GM19240 (cell line): ENCODE measurements around the gene AIG1.

ENCODE experiments used
- DNase-seq: peaks from one replicate; pipeline ENCODE4 v3.0.0; 2011; ENCODE audit warnings: low spot score; ENCODE audit not compliant: insufficient read length

Gene AIG1

DNA sequence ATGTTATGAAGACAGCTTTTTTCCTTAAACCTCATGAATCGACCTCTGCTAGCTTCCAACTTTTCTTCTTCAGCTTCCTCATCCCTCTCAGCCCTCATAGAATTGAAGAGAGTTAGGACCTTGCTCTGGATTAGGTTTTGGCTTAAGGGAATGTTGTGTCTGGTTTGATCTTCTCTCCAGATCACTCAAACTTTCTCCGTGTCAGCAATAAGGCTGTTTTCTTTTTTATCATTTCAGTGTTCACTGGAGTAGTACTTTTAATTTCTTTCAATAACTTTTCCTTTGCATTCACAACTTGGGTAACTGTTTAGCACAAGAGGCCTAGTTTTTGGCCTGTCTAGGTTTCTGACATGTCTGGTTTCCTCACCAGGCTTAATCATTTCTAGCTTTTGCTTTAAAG, 32.6 kb downstream of the AIG1 start:
- no peak for DNase-seq

DNA sequence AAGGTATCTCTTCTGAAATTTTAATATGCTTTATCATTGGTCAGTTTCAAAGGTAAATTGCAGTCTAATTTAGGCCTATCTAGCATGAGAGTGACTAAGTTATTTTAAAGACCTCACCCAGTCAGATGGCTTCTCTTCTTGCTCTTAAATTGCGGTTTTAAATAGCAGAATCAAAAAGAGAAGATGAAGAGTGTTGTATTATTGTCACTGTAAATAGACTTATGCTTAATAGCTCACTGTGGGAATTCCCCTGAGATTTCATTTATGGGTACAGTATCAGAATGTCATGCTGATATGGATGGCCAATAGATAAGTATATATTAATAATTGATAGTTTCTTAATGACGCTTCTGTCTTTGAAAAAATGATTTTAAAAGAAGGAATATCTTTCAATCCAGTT, 35.7 kb downstream of the AIG1 start:
- no peak for DNase-seq

DNA sequence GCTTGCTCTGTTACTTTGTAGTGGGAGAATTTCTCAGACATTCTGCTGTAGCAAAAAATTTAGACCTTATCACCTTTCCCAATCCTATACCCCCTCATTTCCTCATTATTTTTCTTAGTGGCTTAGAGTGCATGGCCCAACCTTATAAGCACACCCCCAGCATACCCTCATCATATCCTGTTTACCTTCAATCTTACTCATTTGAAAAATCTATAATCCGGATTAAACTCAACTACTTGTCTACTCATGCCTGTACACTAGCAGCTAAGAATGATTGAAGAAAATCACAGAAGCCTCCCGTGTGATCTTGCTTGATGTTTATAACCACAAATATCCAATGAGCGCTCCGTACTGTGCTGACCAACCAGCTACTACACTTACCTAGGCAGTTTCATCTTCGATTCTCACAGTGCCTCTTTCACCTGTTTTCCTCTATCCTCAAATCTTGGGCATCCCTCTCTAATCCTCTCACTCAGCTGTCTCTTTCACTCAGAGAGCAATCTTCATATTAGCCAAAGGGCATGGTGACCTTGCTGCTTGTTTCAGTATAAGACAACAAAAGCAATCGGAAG, 36.6 kb downstream of the AIG1 start:
- DNase-seq: no peak

DNA sequence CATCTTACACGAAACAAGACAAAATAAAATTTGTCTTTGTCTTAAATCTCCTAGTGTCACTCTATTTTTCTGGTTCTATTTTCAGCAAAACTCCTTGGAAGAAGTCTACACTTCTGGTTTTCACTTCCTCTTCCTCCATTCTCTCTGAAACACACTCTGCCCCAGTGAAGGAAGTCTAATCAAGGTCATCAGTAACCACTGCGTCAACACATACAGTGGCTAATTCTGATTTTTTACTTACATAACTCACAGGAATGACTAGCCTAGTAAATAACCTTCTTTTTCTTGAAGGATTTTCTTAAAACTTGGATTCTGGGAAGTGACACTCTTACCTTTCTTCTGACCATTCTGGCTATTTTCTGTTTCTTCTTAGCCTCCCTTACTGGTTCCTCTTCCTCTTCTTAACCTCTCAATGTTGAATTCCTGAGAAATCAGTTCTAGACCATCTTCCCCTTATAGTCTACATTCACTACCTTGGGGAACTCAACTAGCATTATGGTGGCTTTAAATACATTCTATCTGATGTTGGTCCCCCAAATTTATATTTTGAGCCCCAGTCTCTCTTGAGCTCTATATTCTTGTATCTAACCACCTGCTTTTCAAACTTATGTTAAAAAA, 37.5 kb downstream of the AIG1 start:
- DNase-seq: no peak

DNA sequence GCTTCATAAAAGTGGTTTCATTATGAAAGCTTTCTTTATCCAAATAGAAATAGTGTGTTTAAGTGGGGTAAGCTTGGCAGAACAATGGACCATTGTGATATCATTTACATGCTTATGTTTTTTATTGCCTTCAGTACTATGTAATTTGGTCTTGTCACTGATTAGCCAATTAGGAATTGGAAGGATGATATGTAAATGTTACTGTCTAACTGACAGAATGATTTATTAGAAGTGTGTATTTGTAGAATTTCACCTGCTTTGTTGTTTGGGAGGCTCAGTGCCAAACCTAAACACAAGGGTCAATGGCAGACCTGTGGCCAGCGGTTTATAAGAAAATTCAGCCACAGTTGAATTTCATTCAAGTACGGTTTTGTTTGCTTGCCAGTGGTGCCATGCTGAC, 39.0 kb downstream of the AIG1 start:
- no peak for DNase-seq

DNA sequence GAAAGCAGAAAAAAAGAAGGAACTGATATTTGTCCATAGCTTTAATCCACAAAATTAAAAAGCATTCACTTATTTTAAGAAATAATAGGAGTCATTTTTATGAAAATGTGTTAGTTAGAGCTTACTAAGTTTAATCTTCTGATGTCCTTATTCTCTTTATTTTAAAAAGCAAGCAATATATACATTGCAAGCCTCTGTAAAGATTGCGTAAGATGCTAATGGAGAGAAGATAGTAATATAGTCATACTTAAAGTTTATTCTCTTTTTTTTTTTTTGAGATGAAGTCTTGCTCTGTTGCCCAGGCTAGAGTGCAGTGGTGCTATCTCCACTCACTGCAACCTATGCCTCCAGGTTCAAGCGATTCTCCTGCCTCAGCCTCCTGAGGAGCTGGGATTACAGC, 39.7 kb downstream of the AIG1 start:
- no peak for DNase-seq

DNA sequence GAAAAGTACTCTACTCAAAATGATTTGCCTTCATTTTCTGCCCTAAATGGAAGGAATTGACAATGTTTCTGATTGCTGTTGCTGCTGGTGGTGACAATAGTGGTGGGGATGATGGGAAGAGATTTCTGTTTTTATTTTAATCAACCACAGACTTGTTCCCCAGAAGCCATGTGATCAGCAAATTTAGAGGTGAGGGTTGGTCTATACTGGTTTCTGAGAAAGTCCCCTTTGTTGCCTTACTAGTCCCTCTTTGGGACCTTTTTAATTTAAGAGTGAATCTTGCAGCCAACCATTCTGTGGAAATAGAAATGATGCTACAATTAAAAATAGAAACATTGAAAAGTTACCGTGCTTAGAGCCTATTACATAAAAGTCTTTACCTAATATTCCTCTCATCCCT, 43.2 kb downstream of the AIG1 start:
- no peak for DNase-seq

DNA sequence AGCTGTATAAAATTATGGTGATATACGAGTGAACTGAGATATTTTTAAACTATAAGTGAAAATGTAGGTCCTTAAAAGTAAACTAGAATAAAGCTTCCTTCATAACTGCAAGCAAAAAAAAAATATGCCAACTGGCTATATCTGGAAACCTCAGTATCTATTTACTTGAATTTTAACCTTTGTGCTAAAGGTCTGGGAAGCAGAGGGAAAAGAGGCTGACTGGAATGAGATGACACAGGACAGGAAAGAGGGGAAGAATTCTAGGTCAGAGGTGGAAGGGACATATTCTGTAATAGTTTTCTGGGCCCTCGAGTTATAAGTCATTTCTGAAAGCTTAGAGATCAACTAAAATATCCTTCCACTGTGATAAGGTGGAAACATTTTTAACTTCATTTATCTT, 46.8 kb downstream of the AIG1 start:
- no peak for DNase-seq

DNA sequence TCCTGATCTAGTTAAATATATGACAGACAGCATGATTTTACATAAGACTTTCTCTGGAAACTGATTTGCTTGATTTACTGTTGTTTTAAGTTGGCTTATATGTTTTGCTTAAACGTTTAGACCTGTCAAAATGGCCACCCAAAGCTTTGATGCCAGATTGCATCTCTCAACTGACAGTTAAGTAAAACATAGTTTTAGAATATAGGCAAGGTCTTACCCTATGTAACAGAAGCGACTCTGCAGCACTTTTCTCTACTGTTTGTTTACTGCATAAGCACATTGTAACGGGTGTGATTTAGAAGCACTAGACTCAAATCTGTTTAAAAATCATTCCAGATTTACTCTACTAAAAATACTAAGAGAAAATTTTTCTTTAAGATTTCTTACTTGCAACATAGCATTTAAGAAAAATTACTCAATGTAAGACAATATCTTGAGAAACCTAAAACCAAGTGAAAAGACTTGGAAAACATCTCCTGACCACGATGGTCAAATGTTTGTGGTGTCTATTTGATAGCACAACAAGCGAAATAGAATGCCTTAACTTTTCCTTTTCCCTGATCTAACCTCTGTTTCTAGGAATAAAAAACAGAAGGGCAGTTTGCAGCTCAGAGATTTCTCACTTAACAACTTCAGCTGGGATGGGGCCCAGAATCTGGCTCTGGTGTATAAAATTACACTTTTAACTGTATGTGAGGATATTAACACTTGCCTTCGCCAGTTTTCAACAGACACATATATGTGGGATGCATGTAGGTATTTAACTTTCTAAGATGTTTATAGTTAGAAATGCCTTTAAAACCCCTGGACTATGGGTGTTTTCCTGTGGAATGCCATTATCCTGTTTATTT, 47.4 kb downstream of the AIG1 start:
- DNase-seq: no peak

DNA sequence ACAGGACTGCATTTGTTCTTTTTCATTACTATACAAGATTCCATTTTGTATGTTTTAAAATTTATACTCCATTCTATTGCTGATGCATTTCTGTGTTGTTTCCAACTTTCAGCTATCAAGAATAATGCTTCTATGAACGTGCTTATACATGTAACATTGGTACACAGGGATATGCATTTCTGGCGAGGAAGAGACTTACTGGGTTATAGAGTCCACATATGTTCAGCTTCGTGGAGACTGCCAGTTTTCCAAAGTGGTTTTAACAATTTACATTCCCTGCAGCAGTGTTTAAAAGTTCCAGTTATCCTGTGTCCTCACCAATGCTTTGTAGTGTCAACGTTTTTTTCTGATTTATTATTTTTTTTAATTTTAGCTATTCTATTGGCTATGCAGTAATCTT, 48.5 kb downstream of the AIG1 start:
- no peak for DNase-seq

DNA sequence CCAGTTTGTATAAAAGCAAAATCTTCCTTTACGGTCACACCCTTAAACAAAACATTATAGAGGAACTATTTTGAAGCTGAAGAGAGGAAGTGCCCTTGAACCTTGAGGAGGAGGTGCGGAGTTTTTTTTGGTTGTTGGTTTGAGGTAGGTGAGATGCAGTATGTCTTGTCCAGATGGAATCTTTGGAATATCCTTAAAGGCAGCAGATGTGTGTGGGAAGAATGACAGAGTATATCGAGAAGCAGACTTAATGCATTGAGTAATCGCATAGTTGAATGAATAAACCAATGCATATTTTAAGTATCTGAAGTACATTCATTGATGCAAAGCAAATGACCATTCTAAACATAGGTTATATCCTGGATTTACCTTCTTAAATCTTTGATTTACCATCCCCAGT, 49.9 kb downstream of the AIG1 start:
- no peak for DNase-seq

DNA sequence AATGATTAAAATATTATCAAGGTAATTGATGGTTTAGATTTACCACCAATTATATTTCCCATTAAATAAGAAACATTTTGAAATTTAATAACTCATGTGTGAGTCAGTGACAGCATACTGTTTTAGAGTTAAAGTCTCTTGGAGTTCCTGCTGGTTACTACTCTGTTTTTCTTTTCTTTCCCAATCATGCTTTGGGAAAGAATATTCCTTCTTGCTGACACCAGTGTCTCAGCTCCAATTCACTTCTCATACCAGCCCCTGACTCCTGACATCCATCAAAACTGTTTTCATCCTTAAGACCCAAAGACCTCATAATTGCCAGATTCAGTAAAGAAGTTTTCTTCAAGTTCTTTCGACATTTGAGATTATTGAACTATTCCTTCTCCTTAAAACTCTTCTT, 50.3 kb downstream of the AIG1 start:
- no peak for DNase-seq

DNA sequence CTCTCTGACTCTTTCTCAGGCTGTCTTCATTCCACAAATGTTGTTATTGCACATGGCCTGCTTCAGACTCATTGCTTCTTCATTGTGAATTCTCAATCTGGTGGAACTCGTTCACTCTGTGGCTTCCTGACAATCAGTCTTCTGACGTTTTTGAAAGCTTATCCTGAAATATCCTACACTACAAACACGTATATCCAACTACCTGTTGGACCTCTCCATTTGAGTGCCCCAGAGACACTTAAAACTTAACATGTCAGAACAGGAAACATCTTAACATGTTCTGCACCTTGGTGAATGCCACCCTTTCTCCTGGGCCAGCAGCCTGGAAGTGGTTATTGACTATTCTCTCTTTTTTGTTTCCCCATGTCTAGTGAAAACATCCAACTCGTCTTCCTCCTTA, 50.8 kb downstream of the AIG1 start:
- DNase-seq: no peak

DNA sequence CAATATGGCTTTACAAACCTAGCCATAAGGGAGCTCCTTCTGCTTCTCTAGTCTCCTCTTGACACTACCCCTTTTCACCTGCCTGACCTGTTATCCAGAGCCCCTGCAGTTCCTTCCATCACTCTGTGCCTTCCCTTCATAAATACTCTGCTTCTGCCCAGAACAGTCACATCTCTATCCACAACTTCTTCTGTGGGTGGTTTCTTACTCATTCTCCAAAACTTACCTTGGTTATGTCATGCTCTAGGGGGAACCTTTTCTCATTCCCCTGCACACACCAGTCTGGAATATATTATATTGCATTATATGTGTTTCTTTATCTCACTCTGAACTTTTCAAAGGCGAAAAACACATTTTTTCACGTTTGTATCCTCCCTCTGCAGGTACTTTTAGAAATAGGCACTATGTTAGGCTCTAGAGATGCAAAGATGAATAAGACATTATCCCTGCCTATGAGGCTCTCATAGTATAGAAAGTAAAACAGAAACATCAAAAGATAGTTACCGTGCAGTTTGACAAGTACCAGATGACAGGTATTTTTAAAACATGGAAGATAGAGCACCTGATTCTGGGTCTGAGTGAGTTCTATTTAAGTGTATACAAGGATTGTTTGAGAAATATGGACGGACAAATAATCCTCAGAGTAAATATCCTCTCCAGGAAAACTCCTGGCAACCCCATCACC, 51.5 kb downstream of the AIG1 start:
- DNase-seq: no peak

DNA sequence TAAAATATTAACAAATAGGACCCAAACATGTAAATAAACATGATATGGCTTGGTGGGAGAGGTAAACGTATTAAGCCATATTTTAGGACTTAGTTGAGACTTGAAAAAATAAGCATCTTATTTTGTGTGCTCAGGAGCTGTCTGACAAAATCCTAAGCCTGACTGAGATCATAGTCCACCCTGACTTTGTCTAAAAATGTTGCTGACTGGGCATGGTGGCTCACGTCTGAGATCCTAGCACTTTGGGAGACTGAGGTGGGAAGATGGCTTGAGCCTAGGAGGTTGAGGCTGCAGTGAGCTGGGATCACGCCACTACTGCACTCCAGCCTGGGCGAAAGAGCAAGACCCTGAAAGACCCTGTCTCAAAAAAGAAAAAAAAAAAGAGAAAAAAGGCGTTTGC, 52.1 kb downstream of the AIG1 start:
- DNase-seq: no peak

DNA sequence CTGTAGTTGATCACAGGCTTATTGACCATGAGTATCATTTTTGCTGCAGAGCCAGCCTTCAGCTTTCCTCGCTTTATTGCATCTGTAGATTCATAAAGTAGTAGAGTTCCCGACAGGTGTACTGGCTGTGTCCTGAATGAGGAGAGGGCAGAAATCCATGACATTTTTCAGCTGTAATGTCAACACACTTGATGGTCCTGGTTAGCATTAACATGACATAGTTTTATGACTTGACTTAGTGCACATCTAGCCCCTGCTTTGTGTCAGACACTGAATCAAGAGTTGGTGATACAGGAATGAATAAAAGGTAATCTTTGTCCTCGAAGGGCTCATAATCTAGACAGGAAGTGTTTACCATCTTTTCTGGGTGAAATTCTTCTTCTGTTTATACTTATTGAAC, 55.0 kb downstream of the AIG1 start:
- DNase-seq: no peak

DNA sequence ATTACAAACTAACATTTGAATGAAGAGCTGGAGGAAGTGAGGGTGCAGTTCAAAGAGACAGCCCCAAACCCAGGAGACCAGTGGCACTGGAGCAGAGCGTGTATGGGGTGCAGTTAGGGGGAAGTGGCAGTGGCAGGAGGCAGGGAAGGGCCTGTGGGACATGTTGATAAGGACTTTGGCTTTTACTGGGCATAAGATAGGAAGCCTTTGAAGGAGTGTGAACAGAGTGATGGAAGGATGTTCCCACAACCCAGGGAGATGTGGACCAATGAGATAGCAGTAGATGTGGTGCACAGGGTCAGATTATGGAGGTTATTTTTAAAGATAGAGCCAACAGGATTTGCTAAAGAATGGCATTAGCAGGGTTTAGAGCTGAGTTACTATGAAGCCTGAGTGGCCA, 56.4 kb downstream of the AIG1 start:
- DNase-seq: no peak

DNA sequence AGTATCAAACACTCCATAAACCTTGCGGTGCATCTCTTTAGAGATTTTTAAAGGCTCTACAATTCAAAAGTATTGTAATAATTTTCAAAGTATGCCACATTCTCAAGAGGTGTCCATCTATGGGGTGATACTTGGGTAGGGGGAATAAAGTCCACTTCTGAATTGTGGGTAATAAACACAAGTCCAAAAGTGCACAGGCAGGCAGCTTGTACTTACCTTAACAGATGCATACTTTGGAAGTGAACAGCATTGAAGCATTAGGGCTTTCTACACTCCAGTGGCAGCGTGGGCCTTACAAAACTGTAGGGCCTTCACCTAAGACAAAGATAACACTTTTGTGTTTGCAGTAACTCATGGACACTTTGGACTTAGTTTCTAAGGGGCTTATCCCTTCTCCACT, 58.6 kb downstream of the AIG1 start:
- DNase-seq: no peak

DNA sequence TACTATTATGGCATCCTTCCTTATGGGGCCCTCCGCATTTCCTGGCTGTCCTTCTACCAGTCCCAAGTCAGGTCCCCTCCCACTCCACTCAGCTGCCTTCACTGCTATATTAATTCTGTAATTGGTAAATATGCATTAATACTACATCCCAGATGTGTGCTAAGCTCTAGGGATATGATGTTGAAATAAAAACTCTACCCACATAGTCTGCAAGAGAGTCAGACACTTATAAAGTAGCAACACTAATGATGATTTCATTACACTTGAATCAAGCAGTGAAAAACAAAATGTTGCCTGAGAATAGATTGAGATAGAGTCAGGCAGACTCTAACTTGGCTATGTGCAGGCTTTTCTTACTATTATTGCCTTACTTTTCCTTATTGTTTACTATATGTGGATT, 62.4 kb downstream of the AIG1 start:
- no peak for DNase-seq

DNA sequence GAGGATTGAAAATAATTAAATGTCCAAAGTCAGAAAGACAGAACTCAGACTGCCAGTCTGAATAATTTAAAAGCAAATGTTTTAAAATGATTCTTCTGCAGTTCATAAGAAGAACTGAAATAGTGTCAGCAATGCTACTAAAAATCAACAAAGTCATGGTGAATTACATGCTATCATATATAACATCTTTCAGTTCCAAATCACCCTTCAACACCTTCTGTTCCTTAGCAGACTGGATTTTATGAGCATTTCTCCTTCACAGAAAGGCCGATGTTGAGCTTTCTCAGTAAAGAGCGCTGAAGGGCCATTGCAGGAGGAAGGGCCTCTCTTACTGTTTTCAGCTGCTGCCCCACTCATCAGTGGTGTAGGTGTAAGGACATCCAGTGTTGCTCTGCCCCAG, 63.3 kb downstream of the AIG1 start:
- DNase-seq: no peak

DNA sequence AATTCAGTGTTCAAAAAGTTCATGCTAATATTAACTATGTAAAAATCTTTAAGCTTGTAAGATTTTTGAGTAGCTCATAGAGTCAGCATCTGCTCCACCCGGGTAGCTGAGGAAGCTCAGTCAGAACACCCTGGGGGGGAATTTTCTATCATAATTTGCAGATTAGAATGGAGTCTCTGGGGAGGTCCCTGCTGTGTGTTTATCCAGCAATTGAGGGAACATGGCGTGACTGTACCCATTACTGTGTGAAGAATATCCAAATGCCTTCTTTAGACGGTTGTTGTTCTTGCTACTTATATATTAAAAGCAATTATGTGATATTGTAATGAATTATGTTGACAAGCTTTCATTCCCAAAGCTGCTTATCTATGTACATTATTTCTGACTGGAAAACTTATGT, 64.8 kb downstream of the AIG1 start:
- DNase-seq: no peak

DNA sequence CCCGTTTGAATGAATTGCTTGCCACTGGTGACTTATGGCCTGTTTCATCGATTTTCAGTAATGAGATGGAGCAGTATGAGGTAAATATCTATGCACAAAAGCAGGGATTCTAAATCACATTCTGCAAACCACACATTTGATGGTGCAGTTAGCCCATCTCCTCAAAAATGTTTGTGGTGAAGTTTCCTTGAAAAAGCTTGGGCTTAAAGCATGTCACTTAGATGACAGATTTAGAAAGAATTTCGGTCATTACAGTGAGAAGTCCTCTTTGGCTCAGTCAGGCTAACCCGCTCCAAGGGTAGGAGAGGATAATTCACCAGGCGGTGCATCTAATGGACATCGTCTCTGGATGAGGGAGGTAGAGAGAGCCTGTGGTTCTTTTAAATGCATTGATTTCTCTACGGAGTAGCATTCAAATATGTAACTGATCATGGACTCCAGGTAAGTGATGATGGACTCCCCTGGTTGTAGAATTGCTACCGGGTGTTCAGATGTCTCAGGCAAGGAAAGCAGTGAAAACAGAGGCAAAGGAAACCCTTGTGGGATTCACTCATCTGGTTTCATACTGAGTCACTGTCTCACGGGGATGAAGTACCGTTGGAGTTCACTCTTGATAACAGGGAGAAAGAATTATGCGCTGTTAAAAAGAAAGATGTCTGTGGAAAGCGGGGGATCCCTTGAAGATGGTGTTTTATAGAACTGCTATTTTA, 65.3 kb downstream of the AIG1 start:
- no peak for DNase-seq
